GF-D8 (cell line): ENCODE data around the gene CRY1.
A peak's percentile ranks its signal among the peaks of the same experiment; 100 is the strongest.

Experiments used
- DNase-seq: peaks from one replicate; lab custom pipeline; 2025; lab: John Stamatoyannopoulos, UW

CRY1 gene

GRCh38 chr12:107093417-107094182, at the start of gene CRY1:
CRY1 (minus strand) TSS chr12:107093549; CDS start chr12:107092961, 588 bp downstream.
- DNase-seq = peak; percentile 69

GRCh38 chr12:107139787-107140186, 46.4 kb upstream of the CRY1 start:
- no peak for DNase-seq

- DNase-seq = no peak
Observed at GRCh38 chr12:107138990-107139389, 45.6 kb upstream of the CRY1 start.

GRCh38 chr12:107135177-107135576, 41.8 kb upstream of the CRY1 start:
- no peak for DNase-seq

GRCh38 chr12:107134558-107134957, 41.2 kb upstream of the CRY1 start:
- DNase-seq = no peak

- no peak for DNase-seq
Observed at GRCh38 chr12:107133462-107133861, 40.1 kb upstream of the CRY1 start.

GRCh38 chr12:107131832-107132616, 38.7 kb upstream of the CRY1 start:
- DNase-seq = no peak

GRCh38 chr12:107130830-107131611, 37.7 kb upstream of the CRY1 start:
- DNase-seq = no peak

GRCh38 chr12:107129315-107129930, 36.1 kb upstream of the CRY1 start:
- DNase-seq = no peak

GRCh38 chr12:107127482-107128430, 34.4 kb upstream of the CRY1 start:
- no peak for DNase-seq

- DNase-seq = no peak
Observed at GRCh38 chr12:107126796-107127481, 33.6 kb upstream of the CRY1 start.

- no peak for DNase-seq
Observed at GRCh38 chr12:107125833-107126232, 32.5 kb upstream of the CRY1 start.

GRCh38 chr12:107122452-107122958, 29.2 kb upstream of the CRY1 start:
- DNase-seq = no peak

- DNase-seq = no peak
Observed at GRCh38 chr12:107119091-107119490, 25.7 kb upstream of the CRY1 start.

- no peak for DNase-seq
Observed at GRCh38 chr12:107118624-107119023, 25.3 kb upstream of the CRY1 start.

- no peak for DNase-seq
Observed at GRCh38 chr12:107115119-107115518, 21.8 kb upstream of the CRY1 start.

- no peak for DNase-seq
Observed at GRCh38 chr12:107111314-107111713, 18.0 kb upstream of the CRY1 start.

- DNase-seq = no peak
Observed at GRCh38 chr12:107109726-107110719, 16.7 kb upstream of the CRY1 start.

- no peak for DNase-seq
Observed at GRCh38 chr12:107108995-107109508, 15.7 kb upstream of the CRY1 start.
